ENCODE measurements around the gene PLEKHG3. TPM values are rescaled to one million over a fixed set of nuclear protein-coding genes. Genes with fewer than 3 reads are reported as not detected.

PLEKHG3 gene
- total and polyA plus RNA-seq, 2 of the 13 experiments (the other 11 are each of a cell fraction or from before 2014, with no cell fraction given) = 7.1 to 9.8 TPM

DNA sequence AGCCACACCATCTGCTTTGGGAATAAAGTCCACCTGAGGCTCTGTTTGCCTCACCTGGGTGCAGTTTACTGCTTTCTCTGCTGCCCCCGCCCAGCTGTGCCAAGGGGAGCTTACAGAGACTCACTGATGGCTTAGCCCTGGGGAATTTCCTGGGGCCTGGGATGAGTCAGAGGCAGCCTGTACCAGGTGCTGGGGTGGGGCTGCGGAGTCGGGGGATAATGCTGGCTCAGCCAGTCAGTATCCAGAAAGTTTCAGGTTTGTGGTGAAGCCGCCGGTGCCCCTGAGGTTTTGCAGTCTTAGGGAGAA lies 22.3 kb downstream of the PLEKHG3 start (continued):
- TF ChIP-seq, protein P1, sequence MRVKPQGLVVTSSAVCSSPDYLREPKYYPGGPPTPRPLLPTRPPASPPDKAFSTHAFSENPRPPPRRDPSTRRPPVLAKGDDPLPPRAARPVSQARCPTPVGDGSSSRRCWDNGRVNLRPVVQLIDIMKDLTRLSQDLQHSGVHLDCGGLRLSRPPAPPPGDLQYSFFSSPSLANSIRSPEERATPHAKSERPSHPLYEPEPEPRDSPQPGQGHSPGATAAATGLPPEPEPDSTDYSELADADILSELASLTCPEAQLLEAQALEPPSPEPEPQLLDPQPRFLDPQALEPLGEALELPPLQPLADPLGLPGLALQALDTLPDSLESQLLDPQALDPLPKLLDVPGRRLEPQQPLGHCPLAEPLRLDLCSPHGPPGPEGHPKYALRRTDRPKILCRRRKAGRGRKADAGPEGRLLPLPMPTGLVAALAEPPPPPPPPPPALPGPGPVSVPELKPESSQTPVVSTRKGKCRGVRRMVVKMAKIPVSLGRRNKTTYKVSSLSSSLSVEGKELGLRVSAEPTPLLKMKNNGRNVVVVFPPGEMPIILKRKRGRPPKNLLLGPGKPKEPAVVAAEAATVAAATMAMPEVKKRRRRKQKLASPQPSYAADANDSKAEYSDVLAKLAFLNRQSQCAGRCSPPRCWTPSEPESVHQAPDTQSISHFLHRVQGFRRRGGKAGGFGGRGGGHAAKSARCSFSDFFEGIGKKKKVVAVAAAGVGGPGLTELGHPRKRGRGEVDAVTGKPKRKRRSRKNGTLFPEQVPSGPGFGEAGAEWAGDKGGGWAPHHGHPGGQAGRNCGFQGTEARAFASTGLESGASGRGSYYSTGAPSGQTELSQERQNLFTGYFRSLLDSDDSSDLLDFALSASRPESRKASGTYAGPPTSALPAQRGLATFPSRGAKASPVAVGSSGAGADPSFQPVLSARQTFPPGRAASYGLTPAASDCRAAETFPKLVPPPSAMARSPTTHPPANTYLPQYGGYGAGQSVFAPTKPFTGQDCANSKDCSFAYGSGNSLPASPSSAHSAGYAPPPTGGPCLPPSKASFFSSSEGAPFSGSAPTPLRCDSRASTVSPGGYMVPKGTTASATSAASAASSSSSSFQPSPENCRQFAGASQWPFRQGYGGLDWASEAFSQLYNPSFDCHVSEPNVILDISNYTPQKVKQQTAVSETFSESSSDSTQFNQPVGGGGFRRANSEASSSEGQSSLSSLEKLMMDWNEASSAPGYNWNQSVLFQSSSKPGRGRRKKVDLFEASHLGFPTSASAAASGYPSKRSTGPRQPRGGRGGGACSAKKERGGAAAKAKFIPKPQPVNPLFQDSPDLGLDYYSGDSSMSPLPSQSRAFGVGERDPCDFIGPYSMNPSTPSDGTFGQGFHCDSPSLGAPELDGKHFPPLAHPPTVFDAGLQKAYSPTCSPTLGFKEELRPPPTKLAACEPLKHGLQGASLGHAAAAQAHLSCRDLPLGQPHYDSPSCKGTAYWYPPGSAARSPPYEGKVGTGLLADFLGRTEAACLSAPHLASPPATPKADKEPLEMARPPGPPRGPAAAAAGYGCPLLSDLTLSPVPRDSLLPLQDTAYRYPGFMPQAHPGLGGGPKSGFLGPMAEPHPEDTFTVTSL (CRISPR knock-in tag; IDR thresholded peaks at IDR 0.05; ENCODE audit: borderline replicate concordance) = no peak
- TF ChIP-seq, protein P2, sequence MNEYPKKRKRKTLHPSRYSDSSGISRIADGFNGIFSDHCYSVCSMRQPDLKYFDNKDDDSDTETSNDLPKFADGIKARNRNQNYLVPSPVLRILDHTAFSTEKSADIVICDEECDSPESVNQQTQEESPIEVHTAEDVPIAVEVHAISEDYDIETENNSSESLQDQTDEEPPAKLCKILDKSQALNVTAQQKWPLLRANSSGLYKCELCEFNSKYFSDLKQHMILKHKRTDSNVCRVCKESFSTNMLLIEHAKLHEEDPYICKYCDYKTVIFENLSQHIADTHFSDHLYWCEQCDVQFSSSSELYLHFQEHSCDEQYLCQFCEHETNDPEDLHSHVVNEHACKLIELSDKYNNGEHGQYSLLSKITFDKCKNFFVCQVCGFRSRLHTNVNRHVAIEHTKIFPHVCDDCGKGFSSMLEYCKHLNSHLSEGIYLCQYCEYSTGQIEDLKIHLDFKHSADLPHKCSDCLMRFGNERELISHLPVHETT (CRISPR knock-in tag; conservative IDR thresholded peaks at IDR 0.05) = no peak
- TF ChIP-seq KLF13 (CRISPR knock-in tag; IDR thresholded peaks at IDR 0.05) = no peak

DNA sequence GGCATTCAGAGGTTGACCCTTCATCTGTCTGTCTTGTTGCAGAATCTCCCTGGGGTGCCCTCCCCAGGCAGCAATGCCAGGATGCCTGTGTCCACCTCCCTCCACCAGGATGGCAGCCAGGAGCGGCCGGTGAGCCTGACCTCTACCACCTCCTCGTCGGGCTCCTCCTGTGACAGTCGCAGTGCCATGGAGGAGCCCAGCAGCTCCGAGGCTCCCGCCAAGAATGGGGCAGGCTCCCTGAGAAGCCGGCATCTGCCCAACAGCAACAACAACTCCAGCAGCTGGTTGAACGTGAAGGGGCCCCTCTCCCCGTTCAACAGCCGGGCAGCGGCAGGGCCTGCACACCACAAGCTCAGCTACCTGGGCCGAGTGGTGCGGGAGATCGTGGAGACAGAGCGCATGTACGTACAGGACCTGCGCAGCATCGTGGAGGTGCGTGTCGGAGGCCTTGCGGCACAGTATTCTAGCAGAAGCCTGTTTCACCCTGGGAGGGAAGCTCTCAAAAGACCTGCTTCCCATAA lies 23.4 kb downstream of the PLEKHG3 start:
- Histone ChIP-seq H3K36me3 (replicated peaks in 1 of 2; ENCODE audit: control insufficient read depth in 1 of 2, insufficient read depth in 2 of 2, low read length in 2 of 2) (peaks cover 6 to 11% of the 10 kb centered on the region in 2 experiments; a peak in 3 of 5 replicates), H3K9ac (ENCODE audit: insufficient read depth, low read depth, low read length) (no peak overlapping the region), H3K27ac (ENCODE audit: extremely low read length, insufficient read depth, low read length) (no peak overlapping the region), H3K79me2 (ENCODE audit: insufficient read depth, low read length) (no peaks in the 10 kb centered on the region), H4K20me1 (ENCODE audit: insufficient read depth, low read length) (no peaks in the 10 kb centered on the region), H3K27me3 (ENCODE audit: control insufficient read depth in 1 of 2, insufficient read depth in 2 of 2, low read length in 2 of 2) (no peaks in the 10 kb centered on the region), H2AFZ (ENCODE audit: low read length) (no peak overlapping the region), H3K4me2 (ENCODE audit: low read depth, low read length) (no peak overlapping the region), H3K4me1 (ENCODE audit: insufficient read depth, low read length) (peaks cover 32% of the 10 kb centered on the region), H3K4me3 (replicated peaks in 1 of 3; ENCODE audit: insufficient read depth in 1 of 3, low read depth in 2 of 3, low read length in 3 of 3) (no peak overlapping the region), H3K9me3 (ENCODE audit: low read length) (no peaks in the 10 kb centered on the region)
- ChIA-PET CTCF (ENCODE audit: low intra/inter-chr PET ratio, low total read pairs) (no interaction called here), POLR2A (no interaction called here)
- FAIRE-seq (no peak), ATAC-seq (no peak), DNase-seq (ENCODE audit: low spot score) (no peak)
- BruUV-seq (replicated peaks) = no TSS peak
- intact Hi-C loops (cut with micrococcal nuclease; ENCODE audit: unreplicated experiment) = no loop called here
- in situ Hi-C loops (cut with HindIII; ENCODE audit: extremely low pct_ligation_motif_present, low pct_unique_long_range_greater_than_20kb) = no loop called here
- WGBS (ENCODE audit: low lambda C conversion rate) = 94% methylated on average over 16 of the region's 22 CpGs
- TF ChIP-seq AGO2 (optimal IDR thresholded peaks at IDR 0.05; ENCODE audit: low read depth, low read length) (peak; percentile 42), ZNF562 (CRISPR knock-in tag; IDR thresholded peaks at IDR 0.05; ENCODE audit: borderline replicate concordance) (no peak)
